Measurements from ENCODE around the gene MCRS1.

The MCRS1 gene

DNA sequence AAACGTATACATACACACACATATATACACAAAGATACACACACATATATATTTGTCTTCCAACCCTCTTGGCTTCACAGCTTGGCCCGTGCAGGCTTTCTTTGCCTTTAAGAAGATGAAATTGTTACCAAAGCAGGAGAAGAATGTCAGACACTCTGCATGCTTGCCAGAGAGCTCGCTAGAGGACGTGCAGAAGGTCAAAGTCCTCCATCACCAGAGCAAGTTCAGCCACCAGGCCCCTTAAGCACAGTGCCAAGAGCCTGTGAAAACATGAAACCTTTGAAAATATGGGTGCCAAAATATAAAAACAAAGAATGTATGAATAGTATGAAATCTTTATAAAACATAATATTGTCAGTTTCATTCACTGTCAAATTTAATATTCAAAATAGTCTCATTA is 14.9 kb upstream of the MCRS1 start:
- DNase-seq (ENCODE audit: low spot score): no peak

- DNase-seq (ENCODE audit: low spot score): no peak
These were observed 14.3 kb upstream of the MCRS1 start for GRCh38 chr12:49582201-49582600.

GRCh38 chr12:49580572-49581535 is 12.9 kb upstream of the MCRS1 start:
- DNase-seq (ENCODE audit: low spot score): peak; percentile 92

GRCh38 chr12:49578471-49579112 is 10.7 kb upstream of the MCRS1 start:
- no peak for DNase-seq (ENCODE audit: low spot score)

- no peak for DNase-seq (ENCODE audit: low spot score)
These were observed 9.8 kb upstream of the MCRS1 start for GRCh38 chr12:49577589-49578315.

DNA sequence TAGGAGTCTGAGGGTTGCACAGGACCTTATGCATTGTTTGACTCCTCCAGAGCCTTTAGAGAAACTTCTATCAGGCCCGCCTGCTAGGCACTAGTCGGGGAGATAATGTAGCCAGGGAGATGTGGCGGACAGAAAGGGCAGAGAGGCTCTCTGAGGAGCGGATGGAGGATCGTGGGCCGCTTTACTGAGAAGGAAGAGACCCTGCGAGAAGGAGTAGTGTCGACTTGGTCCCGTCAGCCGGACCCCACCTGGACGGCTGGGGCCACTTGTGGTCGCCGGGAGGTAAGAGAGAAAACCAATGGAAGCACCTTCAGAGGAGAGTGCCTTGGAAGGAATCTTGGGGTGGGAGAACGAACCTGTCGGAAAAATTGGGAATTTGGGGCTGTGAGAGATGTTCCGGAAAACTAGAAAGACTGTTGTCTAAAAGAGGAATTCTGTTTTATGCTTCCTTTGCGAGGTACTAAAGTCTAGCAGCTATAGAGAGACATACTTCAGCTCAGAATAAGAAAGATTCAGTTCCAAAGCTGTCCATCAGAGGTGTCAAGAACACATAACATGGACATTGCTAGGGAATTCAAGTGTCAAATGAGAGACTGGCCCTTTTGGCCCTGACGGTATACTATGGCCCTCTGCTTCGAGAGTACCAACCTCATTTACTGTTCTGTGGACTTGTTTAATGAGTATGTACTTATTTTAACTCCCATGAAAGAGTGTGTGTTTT is 660 bp upstream of the MCRS1 start:
- peak; percentile 38 for DNase-seq (ENCODE audit: low spot score)

DNA sequence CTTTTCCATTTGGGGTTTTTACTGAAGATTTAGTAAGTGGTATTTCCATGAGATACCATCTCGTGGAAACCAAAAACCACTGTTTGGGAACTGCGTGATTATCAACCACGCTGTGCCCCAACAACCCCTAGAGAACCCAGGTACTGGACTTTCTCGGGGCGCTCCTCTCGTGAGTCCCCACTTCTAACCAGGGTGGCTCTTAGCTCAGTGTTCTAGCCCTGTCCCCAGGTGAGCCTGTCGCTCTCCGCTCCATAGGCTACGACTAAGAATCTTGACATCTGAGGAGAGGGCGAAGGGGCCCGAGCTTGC is 686 bp downstream of the MCRS1 start:
- no peak for DNase-seq (ENCODE audit: low spot score)

DNA sequence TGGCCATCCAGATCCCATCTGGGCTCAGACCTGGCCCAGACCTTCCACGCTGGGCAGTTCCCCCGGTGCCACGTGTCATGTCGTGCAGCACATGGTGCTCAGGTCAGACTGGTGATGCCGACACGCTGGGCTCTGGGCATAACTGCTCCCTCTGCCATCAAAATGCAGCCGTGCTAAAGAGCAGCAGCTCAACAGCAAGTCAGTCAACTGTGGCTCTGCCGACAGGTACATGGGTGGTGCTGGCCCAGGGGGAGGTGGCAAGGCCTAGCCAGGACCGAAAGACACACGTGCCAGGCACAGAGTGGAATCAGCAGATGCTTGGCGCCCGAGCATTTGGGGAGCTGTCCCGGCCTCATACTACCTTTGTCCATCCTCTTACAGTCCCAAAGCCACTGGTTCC is 1.6 kb downstream of the MCRS1 start:
- no peak for DNase-seq (ENCODE audit: low spot score)

DNA sequence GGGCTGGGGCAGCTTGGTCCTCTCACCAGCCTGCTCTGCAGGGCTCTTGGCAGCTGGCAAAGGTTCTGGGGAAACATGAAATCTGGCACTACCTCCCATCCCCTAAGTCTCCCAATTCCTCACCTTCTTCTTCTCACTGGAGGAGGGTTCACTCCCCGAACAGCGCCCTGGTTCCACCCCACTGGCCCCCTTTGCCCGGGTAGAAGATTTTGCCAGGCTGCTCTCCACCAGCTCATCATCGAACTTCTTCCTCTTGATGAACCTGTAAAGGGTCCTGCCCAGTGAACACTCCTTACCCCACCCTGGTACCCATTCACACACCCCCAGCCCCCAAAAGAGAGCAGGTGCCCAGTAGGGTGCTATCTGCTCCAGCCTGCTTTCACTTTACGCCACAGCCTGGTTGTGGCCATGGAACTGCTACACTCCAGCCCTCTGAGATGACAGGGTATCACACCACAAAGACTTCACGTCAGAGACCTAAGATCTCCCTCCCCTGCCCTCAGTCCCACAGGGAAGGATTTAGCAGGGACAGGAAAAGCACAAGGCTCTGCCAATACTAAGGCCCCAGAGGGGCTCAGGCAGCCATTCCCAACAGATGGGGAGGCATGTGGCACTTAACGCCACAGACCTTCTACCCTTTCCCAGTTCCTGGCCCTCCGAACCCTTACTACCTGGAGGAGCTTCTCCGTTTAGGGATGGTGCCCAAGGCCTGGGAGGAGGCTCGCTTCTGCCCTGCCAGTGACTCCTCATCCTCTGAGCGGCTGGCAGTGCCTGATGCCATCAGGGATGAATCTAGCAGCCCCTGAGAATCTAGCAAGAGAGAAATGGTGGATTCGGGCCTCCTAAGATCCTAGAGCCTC is 2.3 kb downstream of the MCRS1 start:
- DNase-seq (ENCODE audit: low spot score): no peak

- no peak for DNase-seq (ENCODE audit: low spot score)
These were observed 3.1 kb downstream of the MCRS1 start for GRCh38 chr12:49564686-49565405.

DNA sequence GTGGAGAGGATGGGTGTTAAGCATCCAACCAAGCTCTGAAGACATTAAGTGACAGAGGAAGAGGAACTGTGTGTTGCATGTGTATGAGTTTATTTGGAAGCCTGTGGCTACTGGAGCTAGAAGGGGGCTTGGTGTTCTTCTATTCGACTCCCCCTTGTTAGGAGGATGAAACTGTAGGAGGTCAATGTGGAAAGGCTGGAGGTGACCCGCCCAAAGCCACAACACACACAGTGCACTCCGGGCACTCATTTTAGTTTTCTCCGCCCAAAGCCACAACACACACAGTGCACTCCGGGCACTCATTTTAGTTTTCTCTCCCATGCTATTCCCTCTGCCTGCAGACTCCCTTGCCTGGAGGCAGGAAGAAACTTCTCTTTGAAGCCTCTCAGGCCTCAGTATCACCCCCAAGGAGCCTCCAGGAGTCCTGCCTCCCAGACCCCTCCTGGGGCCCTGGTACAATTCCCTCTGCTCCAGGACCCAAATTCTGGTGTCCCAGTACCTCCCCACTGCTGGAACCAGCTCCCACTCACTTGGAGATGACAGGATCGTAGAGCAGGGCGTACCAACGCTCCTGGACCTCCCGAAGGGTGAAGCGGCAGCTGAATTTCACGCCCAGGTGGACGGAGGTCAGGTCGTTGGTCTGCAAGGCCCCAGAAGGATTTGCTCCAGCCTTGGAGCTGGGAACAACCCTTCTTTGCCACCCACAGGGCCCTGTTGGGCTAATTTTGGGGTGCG is 3.8 kb downstream of the MCRS1 start:
- DNase-seq (ENCODE audit: low spot score): no peak

- no peak for DNase-seq (ENCODE audit: low spot score)
These were observed 5.1 kb downstream of the MCRS1 start for GRCh38 chr12:49562831-49563230.

DNA sequence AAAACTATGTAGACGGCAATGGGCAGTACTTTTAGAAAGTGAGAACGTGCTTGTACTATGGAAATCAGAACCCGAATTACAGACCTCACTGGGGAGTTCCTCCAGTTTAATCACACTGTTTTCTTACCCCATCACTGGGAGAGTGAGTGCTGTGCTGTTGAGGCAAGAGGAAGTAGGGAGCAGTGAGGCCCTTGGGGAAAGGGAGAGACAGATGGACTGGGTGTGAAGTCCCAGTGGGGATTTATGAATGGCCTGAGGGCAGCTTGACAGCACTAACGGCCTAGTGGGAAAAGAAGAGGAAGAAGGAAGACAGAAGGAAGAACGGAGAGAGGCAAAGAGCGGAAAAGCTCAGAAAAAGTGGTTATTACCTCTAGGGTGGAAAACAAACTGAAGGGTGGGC is 5.7 kb downstream of the MCRS1 start:
- no peak for DNase-seq (ENCODE audit: low spot score)

DNA sequence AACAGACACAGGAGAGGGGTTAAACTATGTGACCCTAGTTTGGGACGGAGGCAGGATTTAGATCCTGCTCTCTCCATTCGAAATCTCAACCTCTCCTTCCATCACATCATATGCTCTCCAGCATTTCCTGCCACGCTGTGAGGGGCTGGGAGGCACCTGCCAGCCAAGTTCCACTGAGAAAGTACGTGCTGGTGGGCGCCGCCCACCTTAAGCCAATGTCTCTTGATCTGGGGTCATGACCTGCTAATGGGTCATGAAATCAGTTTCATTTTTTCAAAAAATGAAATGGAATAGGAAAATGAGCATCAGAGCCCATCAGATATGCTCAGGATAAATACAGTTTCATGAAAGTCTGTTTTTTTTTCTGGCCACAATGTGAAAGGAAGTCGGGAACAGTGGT is 7.2 kb downstream of the MCRS1 start:
- no peak for DNase-seq (ENCODE audit: low spot score)

GRCh38 chr12:49559011-49559675 is 8.8 kb downstream of the MCRS1 start:
- DNase-seq (ENCODE audit: low spot score): no peak

- no peak for DNase-seq (ENCODE audit: low spot score)
These were observed 9.4 kb downstream of the MCRS1 start for GRCh38 chr12:49558526-49558925.

GRCh38 chr12:49557917-49558215 is 10.1 kb downstream of the MCRS1 start:
- DNase-seq (ENCODE audit: low spot score): no peak

GRCh38 chr12:49557187-49557916 is 10.6 kb downstream of the MCRS1 start:
- DNase-seq (ENCODE audit: low spot score): no peak
